ENCODE results near the gene PGAP3. TPM values are rescaled to one million over a fixed set of nuclear protein-coding genes. Genes with fewer than 3 reads are reported as not detected.
"Not testable (repeated sequence)": the region's sequence is repeated elsewhere in the genome, so short reads cannot be mapped to it uniquely, and the experiment has no call there.

PGAP3 gene
- total and polyA plus RNA-seq, 7 experiments from 2014 or later, result 13.3 to 39.9 (median 34.4) TPM

DNA sequence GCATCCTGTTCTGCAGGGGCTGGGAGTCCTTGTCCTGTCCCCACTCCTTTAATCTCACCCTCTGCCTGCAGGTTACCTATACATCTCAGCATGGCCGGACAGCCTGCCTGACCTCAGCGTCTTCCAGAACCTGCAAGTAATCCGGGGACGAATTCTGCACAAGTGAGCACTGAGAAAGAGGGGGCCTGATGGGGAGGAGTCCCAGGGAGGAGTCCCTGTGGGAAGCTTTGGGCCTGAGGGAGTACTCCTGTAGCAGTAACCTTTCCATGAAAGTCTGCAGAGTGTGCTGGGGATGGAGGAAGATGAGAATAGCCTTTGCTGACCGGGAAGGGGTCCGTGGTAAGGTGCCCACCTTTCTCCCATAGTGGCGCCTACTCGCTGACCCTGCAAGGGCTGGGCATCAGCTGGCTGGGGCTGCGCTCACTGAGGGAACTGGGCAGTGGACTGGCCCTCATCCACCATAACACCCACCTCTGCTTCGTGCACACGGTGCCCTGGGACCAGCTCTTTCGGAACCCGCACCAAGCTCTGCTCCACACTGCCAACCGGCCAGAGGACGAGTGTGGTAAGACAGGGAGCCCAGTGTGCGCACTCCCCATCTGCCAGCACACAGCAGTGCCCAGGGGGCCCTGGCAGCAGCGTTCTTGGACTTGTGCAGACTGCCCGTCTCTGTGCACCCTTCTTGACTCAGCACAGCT is 27.7 kb upstream of the PGAP3 start:
- POLR2A ChIA-PET, result no interaction called here
- CTCF ChIA-PET, result no interaction called here
- H3K4me3 Mint-ChIP-seq, result no peak overlapping the region

GRCh38 chr17:39714234-39714633 is 26.4 kb upstream of the PGAP3 start:
- POLR2A ChIA-PET, result interaction anchor here (0.6 kb wide), 1 partner anchor 51 kb away, joined by 3 read pairs; no protein-coding TSS in a partner anchor
- no peak overlapping the region for H3K4me3 Mint-ChIP-seq
- H3K4me1 Mint-ChIP-seq, result peaks cover 0 to 6% (median 5%) of the 10 kb centered on the region in 7 donors
- H3K27me3 ChIP-seq (ENCODE audit: control insufficient read depth in 2 of 2, insufficient read depth in 2 of 2, low read length in 2 of 2), result no peaks in the 10 kb centered on the region
- ATAC-seq, result no peak
- DNase-seq, result no peak
- H3K36me3 Mint-ChIP-seq, result peaks cover 0 to 4% (median 0%) of the 10 kb centered on the region in 5 donors
- CTCF ChIA-PET, result interaction anchor here (0.9 to 1.7 kb wide), 2 partner anchors 15 to 48 kb away, joined by 3 to 5 read pairs; no protein-coding TSS in a partner anchor
- no peaks in the 10 kb centered on the region for H3K36me3 ChIP-seq (ENCODE audit: control insufficient read depth in 2 of 3, insufficient read depth in 3 of 3, low read length in 3 of 3)
- H3K27ac ChIP-seq (ENCODE audit: low read depth, low read length), result no peak overlapping the region
- peaks cover 0 to 2% (median 0%) of the 10 kb centered on the region in 11 donors for H3K9me3 Mint-ChIP-seq
- no peak overlapping the region for H3K4me3 ChIP-seq (ENCODE audit: low read length)
- H3K4me1 ChIP-seq (ENCODE audit: control insufficient read depth in 2 of 2, insufficient read depth in 2 of 2, low read length in 2 of 2), result no peaks in the 10 kb centered on the region
- intact Hi-C loops (cut with micrococcal nuclease), result no loop called here
- H3K27ac Mint-ChIP-seq, result no peak overlapping the region
- no peaks in the 10 kb centered on the region for H3K27me3 Mint-ChIP-seq
- no peaks in the 10 kb centered on the region for H3K9me3 ChIP-seq (ENCODE audit: control insufficient read depth in 2 of 3, low read length in 3 of 3)

More for the DNA sequence above, 27.7 kb upstream of the PGAP3 start:
- H3K36me3 ChIP-seq (ENCODE audit: control insufficient read depth in 2 of 3, insufficient read depth in 3 of 3, low read length in 3 of 3), result no peaks in the 10 kb centered on the region
- ATAC-seq (no peak), DNase-seq (no peak)
- no peak overlapping the region for H3K27ac ChIP-seq (ENCODE audit: low read depth, low read length)
- no peaks in the 10 kb centered on the region for H3K27me3 Mint-ChIP-seq
- no peaks in the 10 kb centered on the region for H3K9me3 Mint-ChIP-seq
- H3K27me3 ChIP-seq (ENCODE audit: control insufficient read depth in 2 of 2, insufficient read depth in 2 of 2, low read length in 2 of 2), result no peaks in the 10 kb centered on the region
- H3K4me1 Mint-ChIP-seq, result peaks cover 0 to 3% (median 0%) of the 10 kb centered on the region in 7 donors
- H3K36me3 Mint-ChIP-seq, result peaks cover 0 to 4% (median 0%) of the 10 kb centered on the region in 5 donors
- H3K4me1 ChIP-seq (ENCODE audit: control insufficient read depth in 2 of 2, insufficient read depth in 2 of 2, low read length in 2 of 2), result no peaks in the 10 kb centered on the region
- H3K27ac Mint-ChIP-seq, result no peak overlapping the region
- intact Hi-C loops (cut with micrococcal nuclease), result no loop called here
- no peaks in the 10 kb centered on the region for H3K9me3 ChIP-seq (ENCODE audit: control insufficient read depth in 2 of 3, low read length in 3 of 3)
- H3K4me3 ChIP-seq (ENCODE audit: low read length), result no peak overlapping the region

DNA sequence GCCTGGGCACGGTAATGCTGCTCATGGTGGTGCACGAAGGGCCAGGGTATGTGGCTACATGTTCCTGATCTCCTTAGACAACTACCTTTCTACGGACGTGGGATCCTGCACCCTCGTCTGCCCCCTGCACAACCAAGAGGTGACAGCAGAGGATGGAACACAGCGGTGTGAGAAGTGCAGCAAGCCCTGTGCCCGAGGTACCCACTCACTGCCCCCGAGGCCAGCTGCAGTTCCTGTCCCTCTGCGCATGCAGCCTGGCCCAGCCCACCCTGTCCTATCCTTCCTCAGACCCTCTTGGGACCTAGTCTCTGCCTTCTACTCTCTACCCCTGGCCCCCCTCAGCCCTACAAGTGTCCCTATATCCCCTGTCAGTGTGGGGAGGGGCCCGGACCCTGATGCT is 24.0 kb upstream of the PGAP3 start:
- H3K4me1 ChIP-seq (ENCODE audit: control insufficient read depth in 2 of 2, insufficient read depth in 2 of 2, low read length in 2 of 2), result peaks cover 6 to 9% of the 10 kb centered on the region in 2 donors
- H3K27ac ChIP-seq (ENCODE audit: low read depth, low read length), result no peak overlapping the region
- no peak overlapping the region for H3K4me3 Mint-ChIP-seq
- H3K27me3 ChIP-seq (ENCODE audit: control insufficient read depth in 2 of 2, insufficient read depth in 2 of 2, low read length in 2 of 2), result no peaks in the 10 kb centered on the region
- H3K4me3 ChIP-seq (ENCODE audit: low read length), result no peak overlapping the region
- peaks cover 0 to 4% (median 0%) of the 10 kb centered on the region in 5 donors for H3K36me3 Mint-ChIP-seq
- intact Hi-C loops (cut with micrococcal nuclease), result no loop called here
- H3K27ac Mint-ChIP-seq, result no peak overlapping the region
- no peak for ATAC-seq
- no peaks in the 10 kb centered on the region for H3K9me3 ChIP-seq (ENCODE audit: control insufficient read depth in 2 of 3, low read length in 3 of 3)
- H3K27me3 Mint-ChIP-seq, result no peaks in the 10 kb centered on the region
- no peaks in the 10 kb centered on the region for H3K36me3 ChIP-seq (ENCODE audit: control insufficient read depth in 2 of 3, insufficient read depth in 3 of 3, low read length in 3 of 3)
- CTCF ChIA-PET, result interaction anchor here (0.7 kb wide), 1 partner anchor 160 kb away, joined by 3 read pairs; no protein-coding TSS in a partner anchor
- POLR2A ChIA-PET, result no interaction called here
- DNase-seq, result no peak
- H3K4me1 Mint-ChIP-seq, result peaks cover 8 to 25% (median 17%) of the 10 kb centered on the region in 7 donors
- peaks cover 0 to 2% (median 0%) of the 10 kb centered on the region in 11 donors for H3K9me3 Mint-ChIP-seq

- H3K36me3 Mint-ChIP-seq; H3K27ac ChIP-seq (ENCODE audit: low read depth, low read length); H3K9me3 ChIP-seq (ENCODE audit: control insufficient read depth in 2 of 3, low read length in 3 of 3); H3K4me3 Mint-ChIP-seq; H3K9me3 Mint-ChIP-seq; H3K27me3 Mint-ChIP-seq; H3K27ac Mint-ChIP-seq; H3K36me3 ChIP-seq (ENCODE audit: control insufficient read depth in 2 of 3, insufficient read depth in 3 of 3, low read length in 3 of 3); H3K27me3 ChIP-seq (ENCODE audit: control insufficient read depth in 2 of 2, insufficient read depth in 2 of 2, low read length in 2 of 2); intact Hi-C loops (cut with micrococcal nuclease); DNase-seq; ATAC-seq; H3K4me3 ChIP-seq (ENCODE audit: low read length): not testable (repeated sequence)
- ChIA-PET CTCF (interaction anchor here (0.6 to 0.7 kb wide), 2 partner anchors 57 to 204 kb away, joined by 3 read pairs; no protein-coding TSS in a partner anchor), POLR2A (interaction anchor here (1.1 kb wide), 1 partner anchor 14 kb away, joined by 3 read pairs; no protein-coding TSS in a partner anchor)
- peaks cover 7 to 16% of the 10 kb centered on the region in 2 donors for H3K4me1 ChIP-seq (ENCODE audit: control insufficient read depth in 2 of 2, insufficient read depth in 2 of 2, low read length in 2 of 2)
- H3K4me1 Mint-ChIP-seq, result peaks cover 11 to 33% (median 20%) of the 10 kb centered on the region in 7 donors
These were observed 23.2 kb upstream of the PGAP3 start for GRCh38 chr17:39711071-39711470.

- ChIA-PET POLR2A (interaction anchor here (1.1 kb wide), 1 partner anchor 15 kb away, joined by 3 read pairs; no protein-coding TSS in a partner anchor), CTCF (interaction anchor here (0.6 to 0.7 kb wide), 2 partner anchors 56 to 205 kb away, joined by 3 read pairs; no protein-coding TSS in a partner anchor)
- Mint-ChIP-seq H3K4me3 (peak overlapping the region in 1 of 10 donors; percentile 21), H3K27ac (no peak overlapping the region), H3K9me3 (peaks cover 0 to 2% (median 0%) of the 10 kb centered on the region in 11 donors), H3K4me1 (peaks cover 11 to 36% (median 20%) of the 10 kb centered on the region in 7 donors), H3K27me3 (no peaks in the 10 kb centered on the region), H3K36me3 (peaks cover 0 to 4% (median 0%) of the 10 kb centered on the region in 5 donors)
- Histone ChIP-seq H3K36me3 (ENCODE audit: control insufficient read depth in 2 of 3, insufficient read depth in 3 of 3, low read length in 3 of 3) (no peaks in the 10 kb centered on the region), H3K27me3 (ENCODE audit: control insufficient read depth in 2 of 2, insufficient read depth in 2 of 2, low read length in 2 of 2) (no peaks in the 10 kb centered on the region), H3K9me3 (ENCODE audit: control insufficient read depth in 2 of 3, low read length in 3 of 3) (no peaks in the 10 kb centered on the region), H3K4me3 (ENCODE audit: low read length) (no peak overlapping the region), H3K27ac (ENCODE audit: low read depth, low read length) (no peak overlapping the region), H3K4me1 (ENCODE audit: control insufficient read depth in 2 of 2, insufficient read depth in 2 of 2, low read length in 2 of 2) (peaks cover 7 to 16% of the 10 kb centered on the region in 2 donors)
- intact Hi-C loops (cut with micrococcal nuclease), result no loop called here
- DNase-seq, result no peak
- ATAC-seq, result no peak
These were observed 22.4 kb upstream of the PGAP3 start for GRCh38 chr17:39709998-39710964.

DNA sequence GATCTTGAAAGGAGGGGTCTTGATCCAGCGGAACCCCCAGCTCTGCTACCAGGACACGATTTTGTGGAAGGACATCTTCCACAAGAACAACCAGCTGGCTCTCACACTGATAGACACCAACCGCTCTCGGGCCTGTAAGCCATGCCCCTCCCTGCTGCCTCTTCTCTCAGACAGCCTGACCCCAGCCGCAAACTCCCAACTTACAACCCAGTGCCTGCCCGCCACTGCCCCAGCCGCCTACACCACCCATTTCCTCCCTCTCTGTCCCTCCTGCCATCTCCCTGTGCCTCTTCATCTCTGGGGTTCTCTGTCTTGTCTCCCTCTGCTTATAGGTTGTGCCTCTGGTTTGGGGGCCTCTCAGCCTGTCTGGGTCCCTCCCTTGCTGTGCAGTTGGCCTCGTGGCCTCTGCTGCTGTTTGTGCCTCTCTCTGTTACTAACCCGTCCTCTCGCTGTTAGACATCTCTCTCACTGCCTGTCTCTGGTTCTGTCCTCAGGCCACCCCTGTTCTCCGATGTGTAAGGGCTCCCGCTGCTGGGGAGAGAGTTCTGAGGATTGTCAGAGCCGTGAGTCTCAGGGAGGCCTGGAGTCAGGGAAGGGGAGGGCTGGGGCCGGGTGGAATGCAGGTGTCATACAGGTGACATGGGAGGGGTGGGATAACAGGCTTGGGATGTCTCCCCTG is 21.6 kb upstream of the PGAP3 start:
- H3K36me3 ChIP-seq (ENCODE audit: control insufficient read depth in 2 of 3, insufficient read depth in 3 of 3, low read length in 3 of 3), result no peaks in the 10 kb centered on the region
- ChIA-PET CTCF (no interaction called here), POLR2A (interaction anchor here (0.7 to 1.0 kb wide), 2 partner anchors 20 to 261 kb away, joined by 3 read pairs; no protein-coding TSS in a partner anchor)
- peaks cover 7 to 16% of the 10 kb centered on the region in 2 donors for H3K4me1 ChIP-seq (ENCODE audit: control insufficient read depth in 2 of 2, insufficient read depth in 2 of 2, low read length in 2 of 2)
- Mint-ChIP-seq H3K9me3 (peaks cover 0 to 2% (median 0%) of the 10 kb centered on the region in 11 donors), H3K4me3 (peak overlapping the region in 3 of 10 donors; percentile 14 to 75 (median 49)), H3K36me3 (peaks cover 0 to 4% (median 0%) of the 10 kb centered on the region in 5 donors), H3K27me3 (no peaks in the 10 kb centered on the region), H3K27ac (peak overlapping the region in 4 of 9 donors; percentile 41 to 87 (median 50)), H3K4me1 (peaks cover 11 to 36% (median 22%) of the 10 kb centered on the region in 7 donors)
- H3K27me3 ChIP-seq (ENCODE audit: control insufficient read depth in 2 of 2, insufficient read depth in 2 of 2, low read length in 2 of 2), result no peaks in the 10 kb centered on the region
- H3K27ac ChIP-seq (ENCODE audit: low read depth, low read length), result no peak overlapping the region
- intact Hi-C loops (cut with micrococcal nuclease), result no loop called here
- H3K9me3 ChIP-seq (ENCODE audit: control insufficient read depth in 2 of 3, low read length in 3 of 3), result no peaks in the 10 kb centered on the region
- ATAC-seq (peak; percentile 49), DNase-seq (no peak)
- no peak overlapping the region for H3K4me3 ChIP-seq (ENCODE audit: low read length)
